ENCODE measurements around the gene TTC19.

The TTC19 gene, protein sequence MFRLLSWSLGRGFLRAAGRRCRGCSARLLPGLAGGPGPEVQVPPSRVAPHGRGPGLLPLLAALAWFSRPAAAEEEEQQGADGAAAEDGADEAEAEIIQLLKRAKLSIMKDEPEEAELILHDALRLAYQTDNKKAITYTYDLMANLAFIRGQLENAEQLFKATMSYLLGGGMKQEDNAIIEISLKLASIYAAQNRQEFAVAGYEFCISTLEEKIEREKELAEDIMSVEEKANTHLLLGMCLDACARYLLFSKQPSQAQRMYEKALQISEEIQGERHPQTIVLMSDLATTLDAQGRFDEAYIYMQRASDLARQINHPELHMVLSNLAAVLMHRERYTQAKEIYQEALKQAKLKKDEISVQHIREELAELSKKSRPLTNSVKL

DNA sequence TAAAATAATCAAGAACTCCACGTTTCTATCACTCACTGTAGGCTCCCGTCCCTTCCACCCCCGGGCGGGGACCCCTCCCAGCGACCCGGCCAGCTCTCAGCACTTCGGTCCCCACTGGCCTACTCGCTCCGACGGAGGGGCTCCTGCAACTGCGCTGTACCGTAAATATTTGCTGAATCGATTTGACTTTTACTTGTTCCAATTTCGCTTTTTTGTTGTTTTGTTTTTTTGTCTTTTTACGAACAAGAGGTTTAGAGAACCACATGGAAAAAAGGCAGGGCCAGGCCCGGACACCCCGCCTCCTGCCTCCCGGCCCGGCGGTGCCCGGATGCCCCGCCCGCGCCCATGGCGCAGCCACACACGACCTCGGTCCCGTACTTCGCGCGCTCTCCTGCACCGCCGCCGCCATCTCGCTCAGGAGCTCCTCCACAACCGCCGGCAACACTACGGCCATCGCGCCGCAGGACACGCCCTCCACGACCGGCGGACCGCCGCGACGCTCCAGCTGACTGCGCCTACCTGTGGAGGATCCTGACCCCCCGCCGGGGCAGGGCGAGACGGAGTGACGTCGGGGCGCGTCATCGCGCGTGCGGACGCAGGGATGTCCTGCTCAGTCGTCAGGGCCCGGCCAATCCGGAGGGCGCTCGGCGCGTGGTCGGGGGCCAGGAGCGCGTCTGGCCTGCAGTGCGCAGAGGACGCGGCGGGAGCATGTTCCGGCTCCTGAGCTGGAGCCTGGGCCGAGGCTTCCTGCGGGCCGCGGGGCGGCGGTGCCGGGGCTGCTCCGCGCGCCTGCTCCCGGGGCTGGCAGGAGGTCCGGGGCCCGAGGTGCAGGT, at the start of gene TTC19, which contains the start of gene ZSWIM7:
TSS of gene TTC19 (plus strand) at position 684 of the 833 bp plus-strand sequence. CDS start at position 709, 25 bp downstream.
TSS of gene ZSWIM7 (minus strand) at position 564 of the 833 bp plus-strand sequence. CDS start at position 454, 110 bp downstream.
- DNase-seq (ENCODE audit: low spot score) (peak; percentile 95), FAIRE-seq (peak; percentile 92)

DNA sequence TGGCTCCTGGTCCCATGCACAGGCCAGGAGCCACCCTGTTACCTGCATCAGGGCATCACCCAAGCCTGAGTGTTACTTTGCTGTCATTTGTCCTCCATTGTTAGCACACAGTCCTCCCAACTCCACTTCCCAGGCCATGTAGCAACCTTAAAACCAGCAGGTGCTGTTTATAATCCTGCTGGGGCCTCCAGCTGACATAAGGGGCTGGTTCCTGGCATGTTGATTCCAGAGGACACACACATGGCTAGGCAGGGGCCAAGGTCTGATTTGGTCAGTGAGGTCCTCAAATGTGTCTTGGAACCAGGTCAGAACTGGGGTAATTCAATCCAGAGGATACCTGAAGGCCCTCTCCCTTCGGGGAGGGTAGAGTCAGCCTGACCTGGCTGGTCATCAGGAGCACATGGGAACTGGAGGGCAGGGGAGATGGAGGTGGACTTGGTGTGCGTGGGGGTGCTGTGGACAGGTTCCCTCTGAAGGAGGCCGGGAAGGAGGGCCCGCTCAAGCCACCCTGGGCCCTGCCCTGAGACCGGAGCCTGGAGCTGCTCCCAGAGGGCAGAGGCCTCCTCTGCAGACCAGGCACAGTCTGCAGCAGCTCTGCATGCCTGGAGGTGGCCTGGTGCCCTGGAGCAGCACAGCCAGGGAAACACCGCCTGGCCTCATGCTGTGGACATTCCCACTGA, 48.1 kb upstream of the TTC19 start:
- DNase-seq (ENCODE audit: low spot score) (no peak), FAIRE-seq (no peak)

DNA sequence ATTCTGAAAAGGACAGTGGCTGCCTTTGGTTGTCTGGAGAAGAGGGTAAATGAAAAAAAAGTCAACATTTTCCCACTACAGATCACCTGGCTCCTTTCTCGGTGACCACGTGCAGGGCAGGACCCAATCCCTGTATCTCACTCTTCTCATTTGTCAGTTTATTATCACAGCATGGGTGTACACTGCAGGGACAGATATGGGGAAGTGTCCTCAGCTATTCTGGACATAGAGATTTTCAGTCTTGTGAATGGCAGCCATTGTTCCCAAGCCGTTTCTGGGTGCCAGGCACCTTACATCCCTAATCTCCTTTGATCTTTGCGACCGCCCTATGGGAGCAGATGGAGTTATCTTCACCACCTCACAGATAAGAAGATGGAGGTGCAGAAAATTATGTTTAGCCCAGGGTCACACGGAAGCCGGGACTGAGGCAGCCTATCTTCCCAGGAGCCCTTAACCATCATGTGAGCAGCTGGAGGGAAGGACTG, 47.5 kb upstream of the TTC19 start:
- FAIRE-seq: no peak

DNA sequence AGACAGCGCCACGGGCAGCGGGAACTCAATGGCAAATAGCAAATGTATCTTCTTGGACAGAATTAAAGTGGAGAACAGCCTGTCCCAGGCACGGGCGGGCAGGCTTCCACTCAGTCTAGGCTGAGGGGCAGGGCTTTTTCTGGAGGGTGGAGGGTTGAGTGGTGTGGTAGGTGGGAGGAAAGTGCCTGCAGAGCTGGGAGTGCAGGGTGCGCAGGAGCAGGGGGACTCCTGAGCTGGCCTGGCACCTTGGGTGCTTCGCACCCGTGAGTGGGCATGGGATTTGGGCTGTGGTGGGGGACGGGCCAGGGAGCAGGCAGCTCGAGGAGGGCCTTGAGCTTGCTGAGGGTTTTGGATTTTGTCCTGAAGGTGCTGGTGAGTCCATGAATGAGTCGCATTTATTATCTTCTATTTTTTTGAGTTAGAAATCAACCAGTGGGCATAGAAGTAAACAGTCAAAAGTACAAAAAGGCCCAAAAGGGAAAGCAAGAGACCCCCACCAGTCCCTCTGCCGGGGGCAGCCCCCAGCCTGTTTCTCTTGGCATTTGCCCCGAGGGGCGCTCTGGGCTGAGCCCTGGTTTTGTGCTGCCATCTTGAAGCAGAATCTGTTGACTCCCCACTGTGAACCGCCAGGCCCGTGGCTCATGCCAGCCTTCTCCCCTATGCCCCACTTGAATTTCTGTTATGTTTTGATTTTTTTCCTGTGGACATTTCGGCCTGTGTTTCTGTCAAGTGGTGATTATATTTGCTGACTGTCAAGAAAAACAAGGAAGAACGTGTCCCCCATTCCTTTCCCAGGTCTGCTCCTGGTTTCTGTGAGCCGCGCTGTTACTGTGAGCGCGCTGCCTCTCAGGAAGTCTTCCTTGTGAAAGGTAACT, 46.5 kb upstream of the TTC19 start:
- DNase-seq (ENCODE audit: low spot score) (no peak), FAIRE-seq (no peak)

More for the DNA sequence above, 47.5 kb upstream of the TTC19 start:
- DNase-seq (ENCODE audit: low spot score): no peak

DNA sequence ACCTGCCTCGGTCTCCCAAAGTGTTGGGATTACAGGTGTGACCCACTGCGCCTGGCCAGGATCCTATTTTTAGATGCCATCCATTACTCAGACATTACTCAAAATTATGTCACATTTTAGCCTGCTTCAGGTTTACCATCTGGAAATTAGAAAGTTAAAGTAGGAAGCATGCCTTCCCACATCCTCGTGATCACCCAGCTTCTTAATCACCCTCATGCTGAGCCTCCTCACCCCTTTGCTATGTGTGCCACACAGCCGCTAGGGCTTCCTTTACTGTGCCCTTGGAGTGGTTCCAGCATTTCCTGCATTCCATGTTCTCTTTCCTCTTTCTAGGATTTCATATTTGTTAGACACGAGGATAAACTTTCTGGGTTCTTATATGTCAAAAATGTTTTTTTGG, 45.4 kb upstream of the TTC19 start:
- FAIRE-seq (no peak), DNase-seq (ENCODE audit: low spot score) (peak; percentile 67)

DNA sequence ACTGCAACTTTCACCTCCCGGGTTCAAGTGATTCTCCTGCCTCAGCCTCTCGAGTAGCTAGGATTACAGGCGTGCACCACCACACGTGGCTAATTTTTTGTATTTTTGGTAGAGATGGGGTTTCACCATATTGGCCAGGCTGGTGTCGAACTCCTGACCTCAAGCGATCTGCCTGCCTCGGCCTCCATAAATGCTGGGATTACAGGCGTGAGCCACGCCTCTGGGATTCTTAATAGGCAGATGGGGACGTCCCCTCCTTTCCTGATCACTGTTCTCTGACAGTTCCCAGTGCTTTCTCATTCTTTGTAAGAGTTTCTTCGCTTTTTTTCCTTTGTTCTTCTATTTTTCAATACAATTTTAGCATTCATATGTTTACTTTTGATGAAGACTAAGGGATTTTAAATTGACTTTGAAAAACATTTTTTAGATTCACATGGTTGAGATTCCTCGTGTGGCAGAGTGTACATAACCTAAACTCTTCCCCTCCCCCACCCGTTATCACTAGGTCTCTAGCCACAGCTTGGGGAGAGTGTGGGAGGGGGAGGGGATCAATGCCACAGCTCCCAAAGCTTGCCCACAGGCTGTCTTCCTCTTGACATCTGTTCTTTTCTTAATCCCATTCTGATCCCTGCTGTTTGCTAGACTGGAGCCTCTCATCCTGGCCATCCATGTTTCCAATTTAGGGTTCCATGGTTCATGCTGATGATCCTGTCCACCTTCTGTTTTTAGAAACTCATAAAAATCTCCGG, 43.7 kb upstream of the TTC19 start:
- FAIRE-seq (no peak), DNase-seq (ENCODE audit: low spot score) (no peak)

DNA sequence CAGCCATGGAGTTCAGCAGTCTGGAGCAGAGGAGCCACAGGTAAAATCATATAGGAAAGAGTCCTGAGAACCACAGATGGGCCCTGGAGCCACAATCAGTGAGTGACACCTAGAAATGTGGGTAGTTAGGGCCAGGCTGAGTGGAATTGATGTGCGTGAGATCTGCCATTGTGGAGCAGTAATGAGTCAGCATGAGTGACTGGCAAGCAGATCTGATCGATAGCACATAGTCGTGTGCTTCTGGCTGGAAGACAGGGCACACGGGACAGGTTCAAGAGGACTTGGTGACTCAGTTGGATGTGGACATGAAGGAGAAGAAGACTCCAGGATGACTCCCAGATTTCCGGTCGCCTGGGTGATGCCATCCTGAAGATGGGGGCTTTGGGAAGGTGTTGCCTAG, 42.4 kb upstream of the TTC19 start:
- FAIRE-seq: no peak
- no peak for DNase-seq (ENCODE audit: low spot score)

DNA sequence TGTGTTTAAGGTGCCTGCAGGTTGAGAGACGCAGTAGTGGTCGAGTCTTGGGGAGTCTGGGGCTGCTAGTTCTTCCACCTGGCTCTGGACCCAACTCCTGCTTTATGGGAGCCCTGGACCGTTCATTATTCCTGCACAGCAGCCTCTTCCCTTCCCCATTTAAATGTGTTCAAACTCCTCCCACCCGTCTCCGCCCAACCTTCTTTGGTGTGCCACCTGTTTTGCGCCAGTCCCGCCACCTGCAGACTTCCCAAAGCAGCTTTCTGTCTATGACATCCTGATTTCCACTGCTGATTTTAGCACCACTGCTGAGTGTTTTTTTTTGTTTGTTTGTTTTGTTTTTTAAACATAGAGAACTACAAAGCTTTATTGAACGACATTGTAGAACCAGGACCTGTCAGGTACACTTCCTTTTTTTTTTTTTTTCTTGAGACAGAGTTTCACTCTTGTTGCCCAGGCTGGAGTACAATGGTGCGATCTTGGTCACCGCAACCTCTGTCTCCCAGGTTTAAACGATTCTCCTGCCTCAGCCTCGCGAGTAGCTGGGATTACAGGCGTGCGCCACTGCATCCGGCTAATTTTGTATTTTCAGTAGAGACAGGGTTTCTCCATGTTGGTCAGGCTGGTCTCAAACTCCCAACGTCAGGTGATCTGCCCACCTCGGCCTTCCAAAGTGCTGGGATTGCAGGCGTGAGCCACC, 41.9 kb upstream of the TTC19 start:
- DNase-seq (ENCODE audit: low spot score) (no peak), FAIRE-seq (no peak)

DNA sequence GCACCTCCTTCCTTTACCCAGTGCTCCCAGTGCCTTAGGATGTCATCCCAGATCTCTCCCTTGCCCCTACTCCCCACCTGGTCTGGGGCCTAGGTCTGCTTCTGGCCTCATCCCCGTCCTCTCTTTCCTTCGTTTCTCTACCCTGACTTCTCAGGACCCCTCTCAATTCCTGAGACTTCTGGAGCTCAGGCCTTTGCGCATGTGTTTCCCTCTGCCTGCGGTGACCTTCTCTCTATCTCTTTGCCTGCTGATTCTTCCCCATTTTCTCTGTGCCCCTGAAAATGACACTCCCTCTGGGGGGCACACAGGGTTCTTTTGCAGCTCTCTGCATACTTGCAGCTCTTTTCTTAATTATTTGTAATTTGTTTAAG, 41.2 kb upstream of the TTC19 start:
- FAIRE-seq (no peak), DNase-seq (ENCODE audit: low spot score) (no peak)

DNA sequence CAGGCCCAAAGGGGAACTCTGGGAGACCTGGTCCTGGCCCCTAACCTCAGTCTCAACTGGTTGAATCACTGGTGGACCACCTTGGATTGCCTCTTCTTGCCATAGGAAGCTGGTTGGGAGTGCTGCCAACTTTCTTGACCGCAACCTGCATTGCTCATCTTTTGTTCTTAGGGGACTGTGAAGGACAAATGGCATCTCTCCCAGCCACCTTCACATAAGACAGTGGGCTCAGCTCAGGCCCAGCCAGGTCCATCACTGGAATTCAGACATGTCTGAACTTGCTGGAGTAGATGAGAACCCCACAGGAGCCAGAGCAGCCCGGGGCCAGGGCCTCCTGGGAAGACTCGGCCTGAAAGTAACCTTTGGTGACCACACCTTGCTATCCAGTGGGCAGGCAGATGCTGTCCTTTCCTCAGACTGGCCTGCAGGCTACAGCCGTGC, 35.9 kb upstream of the TTC19 start:
- FAIRE-seq (no peak), DNase-seq (ENCODE audit: low spot score) (peak; percentile 63)

DNA sequence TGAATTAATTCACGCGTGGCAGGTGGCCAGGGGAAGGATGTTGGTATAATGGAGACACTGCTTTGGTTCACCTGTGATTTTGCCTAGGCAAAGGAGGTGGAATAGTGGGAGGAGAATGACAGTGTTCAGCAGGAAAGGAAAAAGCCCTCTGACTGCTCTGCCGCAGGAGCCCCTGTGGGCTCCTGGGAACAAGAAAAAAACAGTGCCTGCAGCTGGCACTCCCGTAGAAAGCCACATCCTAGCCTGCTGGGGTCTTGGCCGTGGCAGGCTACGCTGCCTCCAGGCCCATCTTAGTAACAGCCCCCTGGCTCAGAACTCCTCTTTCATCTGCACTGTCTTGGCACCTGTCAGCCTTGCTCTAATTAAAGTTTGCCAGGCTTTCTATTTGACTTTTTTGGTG, 34.1 kb upstream of the TTC19 start:
- no peak for DNase-seq (ENCODE audit: low spot score)
- FAIRE-seq: no peak

DNA sequence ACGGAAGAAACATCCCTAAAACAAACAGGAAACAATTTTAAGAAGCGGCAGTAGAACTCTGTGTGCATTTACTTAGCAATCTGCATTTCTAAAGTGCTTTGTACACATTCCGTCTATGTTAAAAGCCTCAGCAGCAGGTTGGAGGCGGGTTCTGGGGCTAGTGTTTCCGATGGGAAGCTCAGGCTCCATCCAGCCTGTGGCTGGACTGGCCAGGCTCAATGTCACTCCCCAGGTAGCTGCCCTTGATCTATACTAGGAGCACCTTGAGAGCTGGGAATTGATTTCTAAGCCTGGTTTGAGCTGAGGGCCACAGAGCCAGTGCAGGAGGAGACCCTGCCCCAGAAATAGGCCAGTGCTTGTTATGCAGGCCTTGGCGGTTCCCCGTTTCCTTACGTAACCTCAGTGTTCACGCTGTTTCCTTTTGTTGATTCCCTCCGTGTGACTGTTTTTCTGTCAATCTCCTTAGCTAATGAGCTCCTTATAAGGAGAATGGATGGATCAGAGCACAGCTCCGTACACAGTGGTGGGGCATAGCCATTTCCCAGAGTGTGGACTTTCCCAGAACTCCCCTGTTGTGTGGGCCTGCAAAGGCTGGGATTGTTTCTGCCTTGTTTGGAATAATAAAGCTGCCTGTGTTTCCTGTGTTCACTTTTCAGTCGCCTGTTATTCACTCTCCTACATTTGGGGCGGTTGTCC, 33.3 kb upstream of the TTC19 start:
- DNase-seq (ENCODE audit: low spot score) (no peak), FAIRE-seq (no peak)

DNA sequence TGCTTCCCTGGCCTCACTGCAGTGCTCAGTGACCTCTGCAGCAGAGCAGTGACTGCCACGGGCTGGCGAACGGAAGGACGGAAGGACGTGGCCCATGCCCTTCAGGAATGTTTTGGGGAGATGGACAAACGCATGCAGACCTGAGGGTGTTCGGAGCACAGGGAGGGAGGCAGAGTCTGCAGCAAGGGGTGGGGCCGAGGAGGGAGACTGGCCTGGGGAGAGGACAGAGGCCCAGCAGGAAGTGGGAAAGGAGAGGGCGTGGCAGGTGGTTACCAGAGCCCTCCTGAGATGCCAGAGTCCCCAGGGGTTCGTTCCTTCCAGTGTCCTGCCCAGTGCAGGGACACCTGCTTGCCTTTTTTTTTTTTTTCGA, 32.8 kb upstream of the TTC19 start:
- DNase-seq (ENCODE audit: low spot score) (no peak), FAIRE-seq (no peak)

DNA sequence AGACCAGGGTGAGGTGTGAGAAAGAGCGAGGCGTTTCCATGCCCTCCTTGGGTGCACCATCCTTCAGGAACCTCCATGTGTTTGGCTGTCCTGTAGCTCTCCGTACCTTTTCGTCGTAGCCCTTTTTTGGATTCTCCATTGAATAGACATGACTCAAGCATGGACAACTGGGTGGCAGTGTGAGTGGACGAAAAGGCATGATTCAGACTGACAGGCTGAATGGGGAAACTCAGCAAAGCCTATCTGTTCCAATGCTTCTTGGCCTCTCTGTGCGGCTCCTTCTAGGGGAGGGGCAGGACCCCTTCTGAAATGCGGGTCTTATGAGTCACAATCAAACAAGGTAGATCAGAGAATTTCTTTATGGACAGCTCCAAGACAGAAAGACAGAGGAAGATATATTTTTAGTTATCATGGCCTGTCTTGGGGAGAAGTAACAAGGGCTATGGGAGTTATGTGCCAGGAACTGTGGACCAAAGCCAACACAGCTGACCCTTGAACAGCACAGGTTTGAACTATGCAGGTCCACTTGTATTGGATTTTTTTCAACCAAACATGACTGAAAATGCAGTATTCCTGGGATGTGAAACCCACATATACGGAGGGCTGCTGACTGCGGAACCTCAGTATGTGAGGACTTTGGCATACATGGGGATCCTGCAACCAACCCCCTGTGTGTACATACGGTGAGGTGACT, 31.8 kb upstream of the TTC19 start:
- DNase-seq (ENCODE audit: low spot score) (no peak), FAIRE-seq (no peak)

DNA sequence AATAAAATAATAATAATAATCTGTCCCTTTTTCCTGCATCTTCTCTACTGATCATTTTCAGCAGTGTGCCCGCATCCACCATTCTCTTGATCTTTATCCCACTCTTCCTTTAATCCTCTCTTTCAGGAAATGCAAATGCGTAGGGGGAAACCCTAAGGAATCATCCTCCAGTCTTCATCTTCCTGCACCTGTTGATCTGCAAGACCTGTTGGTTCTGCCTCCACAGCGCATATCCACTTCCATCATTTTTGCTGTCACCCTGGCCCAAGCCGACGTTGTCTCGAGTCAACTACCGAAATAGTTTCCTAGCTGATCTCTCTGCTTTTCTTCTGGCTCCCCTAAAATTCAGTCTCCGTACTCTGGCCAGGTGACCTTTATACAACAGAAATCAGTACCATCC, 30.2 kb upstream of the TTC19 start:
- FAIRE-seq (no peak), DNase-seq (ENCODE audit: low spot score) (no peak)

DNA sequence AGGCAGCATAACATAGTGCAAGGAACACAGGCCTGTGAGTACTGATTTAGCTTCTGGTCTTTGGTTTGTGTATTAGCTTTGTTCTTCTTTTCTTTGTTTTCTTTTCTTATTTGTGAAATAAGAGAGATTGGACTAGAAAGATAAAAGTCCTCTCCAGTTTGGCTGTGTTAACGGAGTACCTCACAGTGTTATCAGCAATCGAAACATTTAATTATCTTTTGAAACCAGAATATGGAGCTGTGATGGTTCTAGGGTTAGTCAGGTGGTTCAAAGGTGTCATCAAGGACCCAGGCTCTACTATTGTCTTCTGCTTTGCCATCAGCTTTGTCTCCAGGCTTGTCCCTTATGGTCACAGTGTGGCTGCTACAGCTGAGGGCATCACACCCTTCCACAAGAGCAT, 29.1 kb upstream of the TTC19 start:
- no peak for FAIRE-seq
- DNase-seq (ENCODE audit: low spot score): no peak

DNA sequence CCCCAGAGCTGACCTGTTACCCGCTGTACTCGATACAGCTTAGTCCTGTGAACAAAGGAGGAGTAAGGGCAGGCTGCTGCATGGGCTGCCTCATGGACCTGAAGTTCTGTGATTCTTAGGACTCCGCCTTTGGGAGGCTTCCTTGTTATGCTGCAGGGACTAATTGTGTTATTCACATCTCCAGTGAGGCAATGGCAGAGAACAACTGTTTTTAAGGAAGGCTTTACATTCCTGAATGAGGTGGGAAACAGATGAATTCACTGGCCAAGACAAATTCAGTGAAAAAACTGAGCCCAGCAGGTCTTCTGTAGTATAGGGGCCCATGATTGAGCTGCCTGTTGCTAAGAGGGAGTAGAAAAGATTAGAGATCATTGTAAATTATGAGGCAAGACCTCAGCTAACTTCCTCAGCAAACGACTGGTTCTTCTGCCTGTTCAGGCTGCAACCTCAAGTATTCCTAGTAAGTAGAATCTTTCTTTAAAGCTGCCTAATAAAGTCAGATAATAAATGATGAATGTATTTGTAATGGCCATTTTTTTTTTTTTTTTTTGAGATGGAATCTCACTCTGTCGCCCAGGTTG, 28.4 kb upstream of the TTC19 start:
- FAIRE-seq: no peak

DNA sequence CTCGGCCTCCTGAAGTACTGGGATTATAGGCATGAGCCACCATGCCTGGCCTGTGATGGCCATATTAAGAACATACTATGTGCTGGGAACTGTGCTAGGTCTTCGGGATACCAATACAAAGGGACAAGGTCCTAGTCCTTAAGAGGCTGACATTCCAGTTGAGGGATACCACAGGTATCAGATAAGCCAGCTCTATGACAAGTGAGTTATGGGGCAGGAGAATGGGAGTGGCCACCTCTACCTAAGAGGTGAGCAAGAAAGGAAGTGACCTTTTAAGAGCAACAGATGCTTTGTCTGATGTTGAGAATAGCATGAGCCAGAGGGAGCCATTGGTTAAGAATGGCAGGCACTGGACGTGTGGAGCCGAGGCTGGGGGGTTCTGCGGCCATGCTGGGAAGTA, 27.7 kb upstream of the TTC19 start:
- no peak for FAIRE-seq
- DNase-seq (ENCODE audit: low spot score): no peak

More for the DNA sequence above, 28.4 kb upstream of the TTC19 start:
- no peak for DNase-seq (ENCODE audit: low spot score)

All from urothelium cell line (cell line).